Stomach (tissue), 4 donors: ENCODE data around the gene PDE8B.

ENCODE experiments used
- CTCF ChIP-seq, 7 experiments: fragments of 450-650 bp in 4 of 7; fragments of 200-600 bp in 3 of 7; sonication (generic) in 3 of 7; IDR thresholded peaks; one replicate each; pipeline ENCODE4 v1.5.1; 2016 to 2019; ENCODE audit warnings: antibody characterized with exemption in 7 of 7, control low read depth in 2 of 7, mild to moderate bottlenecking in 1 of 7
- EP300 ChIP-seq: sonication (generic); formaldehyde crosslinking; IDR thresholded peaks from one replicate; pipeline ENCODE4 v1.6.1; 2017; ENCODE audit warnings: antibody characterized with exemption
- POLR2A ChIP-seq, 4 donors: fragments of 450-650 bp; IDR thresholded peaks; one replicate each; pipeline ENCODE4 v1.6.1; 2016; ENCODE audit warnings: antibody characterized with exemption in 4 of 4, control low read depth in 2 of 4, mild to moderate bottlenecking in 1 of 4, moderate library complexity in 1 of 4
- POLR2AphosphoS5 ChIP-seq, 3 donors: sonication (generic); formaldehyde crosslinking; IDR thresholded peaks; one replicate each; pipeline ENCODE4 v1.6.1; 2016; ENCODE audit warnings: antibody characterized with exemption in 3 of 3

- no peak for TF ChIP-seq CTCF (IDR thresholded peaks at IDR 0.05)
- no peak for TF ChIP-seq POLR2AphosphoS5 (IDR thresholded peaks at IDR 0.05)
- no peak for TF ChIP-seq POLR2A (IDR thresholded peaks at IDR 0.05)
- no peak for TF ChIP-seq EP300
Observed at GRCh38 chr5:77170196-77170890, 40.1 kb upstream of the PDE8B start.
